ENCODE data around the gene RFLNA.

- no peak for TF ChIP-seq REST (IDR thresholded peaks at IDR 0.05; ENCODE audit: insufficient read depth in 1 of 2, low read depth in 2 of 2, low read length in 2 of 2)
- no peak for TF ChIP-seq TAF1 (IDR thresholded peaks at IDR 0.05; ENCODE audit: borderline replicate concordance, insufficient read depth, low read length)
Measured at GRCh38 chr12:124327362-124328043, 32.6 kb downstream of the RFLNA start.

All from PFSK-1 (cell line).